HG03469 (cell line): ENCODE results near the gene CFAP251.
A peak's percentile ranks its signal among the peaks of the same experiment; 100 is the strongest.
"Not testable (repeated sequence)": the region's sequence is repeated elsewhere in the genome, so short reads cannot be mapped to it uniquely, and the experiment has no call there.

ENCODE experiments used
- ATAC-seq: cut with Tn5 transposase; IDR thresholded peaks from one replicate; pipeline ENCODE4 v1.9.1; 2021; ENCODE audit warnings: mild to moderate bottlenecking, moderate library complexity, moderate number of reproducible peaks; ENCODE audit not compliant: unreplicated experiment

The CFAP251 gene

DNA sequence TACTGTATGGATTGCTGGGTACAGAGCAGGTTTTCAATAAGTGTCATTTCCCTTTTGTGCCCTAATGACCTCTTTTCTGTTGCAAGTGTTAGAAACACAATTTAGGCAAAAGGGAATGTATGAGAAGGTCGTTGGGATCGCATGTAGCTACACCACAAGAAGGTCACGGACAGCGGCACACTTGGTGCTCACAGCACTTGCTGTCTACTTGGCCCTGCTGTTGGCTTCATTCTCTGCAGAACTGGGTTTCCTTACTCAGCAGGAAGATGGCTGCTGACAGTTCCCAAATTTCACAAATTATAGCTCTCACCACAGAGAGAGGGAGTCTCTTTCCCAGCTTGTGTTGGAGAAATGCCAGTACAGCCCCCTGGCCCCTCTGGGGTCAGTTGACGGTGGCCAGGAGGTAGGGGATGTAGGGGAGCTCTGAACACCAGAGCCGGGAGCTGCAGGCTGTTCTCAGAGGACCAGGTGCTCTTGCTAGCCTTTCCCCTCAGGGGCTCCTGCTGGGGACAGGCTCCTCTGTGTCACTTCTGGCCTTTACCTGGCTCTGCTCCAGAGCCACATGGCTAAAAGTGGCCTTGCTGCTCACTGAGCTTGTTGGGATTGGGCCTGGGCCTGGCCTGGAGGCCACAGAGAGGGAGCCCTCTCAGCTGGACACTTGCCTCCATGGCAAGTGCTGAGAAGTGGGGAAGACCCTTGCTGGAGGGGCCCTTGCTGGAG lies 52.3 kb downstream of the CFAP251 start:
- ATAC-seq: no peak

DNA sequence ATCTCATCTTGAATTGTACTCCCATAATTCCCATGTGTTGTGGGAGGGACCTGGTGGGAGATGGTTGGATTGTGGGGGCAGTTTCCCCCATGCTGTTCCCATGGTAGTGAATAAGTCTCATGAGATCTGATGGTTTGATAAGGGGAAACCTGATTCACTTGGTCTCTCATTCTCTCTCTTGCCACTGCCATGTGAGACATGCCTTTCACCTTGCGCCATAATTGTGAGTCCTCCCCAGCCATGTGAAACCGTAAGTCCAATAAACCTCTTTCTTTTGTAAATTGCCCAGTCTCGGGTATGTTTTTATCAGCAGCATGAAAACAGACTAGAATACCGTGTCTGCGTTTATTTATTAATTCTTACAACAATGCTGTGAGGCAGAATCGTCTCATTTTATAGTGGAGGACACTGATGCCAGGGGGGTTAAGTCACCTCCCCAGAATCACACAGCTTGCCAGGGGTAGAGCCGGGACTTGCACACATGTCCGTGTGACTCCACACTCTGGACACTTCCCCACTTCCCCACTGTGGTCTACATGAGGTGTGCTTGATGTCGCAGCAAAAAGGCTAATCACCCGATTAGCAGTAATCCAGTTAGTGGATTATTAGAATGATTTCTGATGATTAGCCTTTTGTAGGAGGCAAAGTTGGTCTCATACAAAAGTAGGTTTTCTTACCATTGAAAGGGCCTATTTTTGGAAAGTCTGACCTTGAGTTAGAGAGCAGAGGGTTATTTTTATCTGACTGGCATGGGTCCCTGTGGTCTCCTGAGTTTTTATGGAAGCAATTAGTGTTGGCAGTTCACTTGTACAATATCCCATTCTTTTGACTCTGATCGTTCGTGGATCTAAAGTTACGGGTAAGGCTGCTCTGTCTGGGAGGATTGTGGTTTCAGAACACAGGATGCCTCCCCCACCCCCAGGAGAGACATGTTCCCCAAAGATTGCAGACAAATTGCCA lies 55.9 kb downstream of the CFAP251 start:
- ATAC-seq: no peak

DNA sequence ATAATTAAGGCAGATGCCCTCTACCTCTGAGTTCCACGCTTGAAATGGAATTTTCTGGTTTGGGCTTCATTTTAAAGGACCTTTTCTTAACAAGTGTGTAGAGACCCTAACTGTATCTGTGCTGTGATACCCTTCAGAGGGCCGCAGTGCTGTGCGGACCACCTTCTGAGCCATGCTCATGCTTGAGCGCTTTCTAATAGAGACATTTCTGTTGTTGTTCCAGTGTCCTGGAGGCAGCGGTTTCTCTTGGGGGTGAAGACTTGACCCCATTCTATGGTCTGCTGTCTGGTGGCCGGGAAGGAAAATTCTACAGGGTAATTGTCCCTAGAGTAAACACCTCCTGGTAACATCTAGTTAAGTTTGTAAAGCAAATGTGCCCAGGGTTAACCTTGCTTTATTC lies 56.6 kb downstream of the CFAP251 start:
- ATAC-seq: no peak

DNA sequence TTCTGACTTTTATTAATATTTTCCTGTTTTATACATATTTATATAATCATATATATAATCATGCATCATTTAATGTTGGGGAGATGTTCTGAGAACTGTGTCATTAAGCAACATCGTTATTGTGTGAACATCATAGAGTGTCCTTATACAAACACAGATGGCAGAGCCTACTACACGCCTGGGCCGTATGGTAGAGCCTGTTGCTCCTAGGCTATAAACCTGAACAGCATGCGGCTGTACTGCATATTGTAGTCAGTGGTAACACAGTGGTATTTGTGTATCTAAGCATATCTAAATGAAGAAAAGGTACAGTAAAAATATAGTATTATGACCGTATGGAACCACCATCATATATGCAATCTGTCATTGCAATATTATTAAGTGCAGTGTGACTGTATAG lies 58.6 kb downstream of the CFAP251 start:
- no peak for ATAC-seq

DNA sequence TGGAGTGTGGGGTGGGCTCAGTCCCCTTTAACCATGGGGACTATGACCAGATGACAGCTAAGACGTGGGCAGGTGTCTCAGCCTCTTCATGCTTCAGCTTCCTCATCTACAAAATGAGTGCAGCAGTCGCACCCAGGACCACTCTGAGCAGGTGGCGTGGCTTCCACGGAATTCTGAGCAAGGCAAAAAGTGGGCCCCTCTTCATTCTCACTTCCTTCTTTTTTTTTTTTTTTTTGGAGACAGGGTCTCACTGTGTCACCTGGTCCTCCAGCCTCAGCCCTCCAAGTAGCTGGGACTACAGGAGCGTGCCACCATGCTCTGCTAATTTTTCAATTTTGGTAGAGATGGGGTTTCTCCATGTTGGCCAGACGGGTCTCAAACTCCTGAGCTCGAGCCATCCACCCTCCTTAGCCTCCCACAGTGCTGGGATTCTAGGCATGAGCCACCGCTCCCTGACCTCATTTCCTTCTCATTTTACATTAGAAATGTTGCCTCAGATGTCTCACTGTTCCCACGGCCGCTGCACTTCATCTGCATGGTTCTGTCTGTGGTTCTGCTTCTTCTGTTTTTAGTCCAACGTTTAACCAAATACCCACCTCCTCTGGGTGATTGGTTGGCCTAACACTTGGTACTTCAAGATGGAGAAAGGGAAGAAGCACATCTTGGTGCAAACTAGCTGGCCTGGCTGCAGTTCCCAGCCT lies 61.9 kb downstream of the CFAP251 start:
- no peak for ATAC-seq

DNA sequence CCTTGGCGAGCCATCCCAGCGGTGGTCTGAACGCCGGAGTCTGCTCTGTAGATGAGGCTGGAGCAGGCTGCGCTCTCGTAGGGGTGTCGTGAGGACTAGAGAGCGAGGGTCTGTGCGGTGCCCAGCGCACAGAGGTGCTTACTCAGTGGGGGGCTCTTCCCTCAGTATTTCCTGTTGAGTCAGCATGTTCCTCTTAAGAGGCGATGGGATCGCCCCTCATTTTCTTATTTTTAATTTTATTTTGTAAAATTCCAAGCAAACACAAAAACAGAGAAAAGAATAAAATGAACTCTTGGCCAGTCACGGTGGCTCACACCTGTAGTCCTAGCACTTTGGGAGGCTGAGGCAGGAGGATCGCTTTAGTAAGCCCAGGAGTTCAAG lies 62.5 kb downstream of the CFAP251 start:
- no peak for ATAC-seq

DNA sequence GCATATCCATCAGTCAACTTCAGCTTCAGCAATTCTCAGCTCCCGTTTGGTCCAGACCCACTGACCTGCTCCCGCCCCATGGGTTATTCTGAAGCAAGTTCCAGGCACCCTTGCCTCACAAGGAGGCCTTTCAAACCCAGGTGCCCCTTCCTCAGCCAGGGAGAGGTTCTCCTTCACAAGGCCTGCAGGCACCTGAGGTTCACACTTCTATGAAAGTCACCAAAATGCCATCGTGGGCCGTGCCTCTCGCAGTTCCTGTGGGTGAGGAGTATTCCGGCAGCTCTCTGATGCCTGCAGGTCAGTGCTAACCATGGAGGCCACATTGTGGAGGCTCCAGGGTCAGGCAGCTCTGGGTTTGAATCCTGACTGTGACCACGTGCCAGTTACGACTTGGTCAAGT lies 63.1 kb downstream of the CFAP251 start:
- no peak for ATAC-seq

DNA sequence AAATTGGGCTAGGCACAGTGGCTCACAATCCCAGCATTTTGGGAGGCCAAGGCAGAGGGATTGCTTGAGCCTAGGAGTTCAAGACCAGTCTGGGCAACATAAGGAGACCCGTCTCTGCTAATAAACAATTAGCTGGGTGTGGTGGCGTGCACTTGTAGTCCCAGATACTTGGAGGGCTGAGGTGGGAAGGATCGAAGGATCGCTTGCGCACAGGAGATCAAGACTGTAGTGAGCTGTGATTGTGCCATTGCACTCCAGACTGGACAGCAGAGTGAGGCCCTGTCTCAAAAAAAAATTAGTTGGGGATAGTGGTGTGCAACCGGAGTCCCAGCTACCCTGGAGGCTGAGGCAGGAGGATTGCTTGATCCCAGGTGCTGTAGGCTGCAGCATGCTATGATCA lies 64.6 kb downstream of the CFAP251 start:
- no peak for ATAC-seq

DNA sequence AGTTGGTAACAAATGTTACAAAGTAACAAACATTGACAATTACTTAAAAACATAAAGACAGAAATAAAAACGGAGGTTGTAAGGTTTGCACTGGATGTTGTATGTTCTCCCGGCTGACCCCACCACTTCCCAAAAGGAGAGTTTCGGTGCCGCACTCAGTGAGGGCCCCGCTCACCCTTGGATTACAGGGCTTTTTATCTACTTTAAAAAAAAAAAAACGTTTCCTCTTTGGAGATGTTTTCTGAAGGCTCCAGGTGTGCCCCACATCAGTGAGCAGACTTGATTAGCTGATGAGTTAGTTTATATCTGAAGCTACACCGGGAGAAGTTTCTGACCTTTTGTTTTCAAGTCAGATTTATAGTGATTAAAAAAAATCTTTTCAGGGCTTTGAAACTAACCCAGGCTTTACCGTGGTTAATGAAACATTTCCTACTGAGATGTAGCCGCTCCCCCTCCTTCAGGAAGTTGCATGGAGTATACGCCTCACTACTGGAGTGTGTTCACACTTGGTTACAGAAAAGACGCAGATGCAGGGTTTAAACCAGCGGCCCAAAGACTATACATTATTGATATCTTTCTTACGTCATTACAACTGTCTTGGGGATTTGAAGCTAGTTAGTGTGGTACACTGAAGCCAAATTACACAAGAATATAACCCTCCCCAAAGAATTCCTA lies 65.3 kb downstream of the CFAP251 start:
- ATAC-seq: no peak

DNA sequence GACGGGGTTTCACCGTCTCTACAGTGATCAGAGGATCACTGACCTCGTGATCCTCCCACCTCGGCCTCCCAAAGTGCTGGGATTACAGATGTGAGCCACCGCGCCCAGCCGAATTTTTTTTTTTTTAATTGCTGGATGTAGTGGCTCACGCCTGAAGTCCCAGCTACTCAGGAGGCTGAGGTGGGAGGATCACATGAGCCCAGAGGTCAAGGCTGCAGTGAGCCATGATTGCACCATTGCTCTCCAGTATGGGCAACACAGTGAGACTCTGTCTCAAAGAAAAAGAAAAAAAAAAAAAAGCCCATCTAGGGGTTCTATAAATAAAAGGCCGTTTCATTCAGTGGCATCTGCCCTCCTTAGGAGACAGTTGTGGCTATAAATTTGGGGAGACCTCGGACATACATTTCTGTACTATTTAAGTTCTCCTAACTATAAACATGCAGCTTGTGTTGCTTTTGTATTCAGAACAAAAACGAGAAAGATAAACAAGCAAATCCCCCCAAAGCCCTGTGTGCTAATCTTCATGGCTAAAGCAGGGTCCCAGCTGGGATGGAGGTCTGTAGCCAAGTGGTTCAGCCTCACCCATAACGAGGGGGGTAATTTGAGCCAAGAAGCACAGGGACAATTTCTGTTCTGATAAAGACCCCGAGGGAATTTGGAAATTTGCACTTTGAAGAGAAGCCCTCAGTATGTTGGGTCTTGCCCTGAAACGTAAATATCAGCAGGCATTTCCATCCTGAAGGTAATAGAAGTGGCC lies 68.3 kb downstream of the CFAP251 start:
- no peak for ATAC-seq

DNA sequence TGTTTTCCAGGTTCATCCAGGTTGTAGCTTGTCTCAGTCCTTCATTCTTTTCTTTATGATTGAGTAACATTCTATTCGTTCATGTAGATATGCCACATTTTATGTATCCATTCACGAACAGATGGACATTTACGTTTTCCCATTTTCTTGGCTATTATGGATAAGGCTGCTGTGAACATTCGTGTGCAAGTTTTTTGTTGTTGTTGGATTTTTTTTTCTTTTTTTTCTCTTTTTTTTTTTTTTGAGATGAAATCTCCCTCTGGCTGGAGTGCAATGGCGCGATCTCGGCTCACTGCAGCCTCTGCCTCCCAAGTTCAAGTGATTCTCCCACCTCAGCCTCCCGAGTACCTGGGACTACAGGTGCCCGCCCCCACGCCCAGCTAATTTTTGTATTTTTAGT lies 70.1 kb downstream of the CFAP251 start:
- not testable (repeated sequence) for ATAC-seq

DNA sequence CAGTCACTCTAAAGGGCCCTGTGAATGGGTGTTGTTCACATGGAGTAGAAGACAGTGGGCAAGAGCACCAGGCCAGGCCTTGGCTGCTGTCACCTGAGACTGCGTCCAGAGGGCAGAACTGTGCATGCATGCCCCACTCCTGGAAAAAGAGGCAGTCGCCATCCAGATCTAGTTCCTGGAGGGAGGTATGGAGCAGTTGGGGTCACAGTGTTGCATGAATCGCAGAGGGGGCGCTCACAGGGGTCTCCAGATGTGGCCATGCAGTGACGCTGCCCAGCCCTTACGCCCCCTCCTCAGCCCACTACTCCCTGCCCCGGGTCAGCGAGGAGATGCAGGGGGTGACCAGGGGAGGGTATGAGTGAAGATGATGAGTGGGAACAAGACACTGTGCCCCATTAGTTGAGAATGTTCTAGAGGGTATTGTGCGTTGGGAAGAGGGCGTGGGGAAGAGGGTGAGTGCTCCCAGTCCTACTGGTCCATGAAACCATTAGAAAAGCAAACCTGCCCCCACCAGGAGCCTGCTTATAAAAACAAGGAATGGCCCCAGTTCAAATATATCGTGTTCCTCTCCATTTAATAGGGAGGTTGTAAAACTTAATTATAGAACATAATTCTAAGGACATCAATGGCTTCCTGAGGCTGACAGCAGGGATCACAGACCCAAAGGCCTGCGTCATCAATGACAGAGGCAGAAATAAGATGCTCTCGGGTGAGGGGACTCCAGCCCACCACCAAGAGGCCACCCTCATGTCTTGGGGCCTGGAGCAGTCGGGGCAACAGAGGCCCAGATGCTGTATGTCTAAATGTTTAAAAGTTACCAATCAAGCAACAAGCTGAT lies 71.1 kb downstream of the CFAP251 start:
- ATAC-seq: no peak

DNA sequence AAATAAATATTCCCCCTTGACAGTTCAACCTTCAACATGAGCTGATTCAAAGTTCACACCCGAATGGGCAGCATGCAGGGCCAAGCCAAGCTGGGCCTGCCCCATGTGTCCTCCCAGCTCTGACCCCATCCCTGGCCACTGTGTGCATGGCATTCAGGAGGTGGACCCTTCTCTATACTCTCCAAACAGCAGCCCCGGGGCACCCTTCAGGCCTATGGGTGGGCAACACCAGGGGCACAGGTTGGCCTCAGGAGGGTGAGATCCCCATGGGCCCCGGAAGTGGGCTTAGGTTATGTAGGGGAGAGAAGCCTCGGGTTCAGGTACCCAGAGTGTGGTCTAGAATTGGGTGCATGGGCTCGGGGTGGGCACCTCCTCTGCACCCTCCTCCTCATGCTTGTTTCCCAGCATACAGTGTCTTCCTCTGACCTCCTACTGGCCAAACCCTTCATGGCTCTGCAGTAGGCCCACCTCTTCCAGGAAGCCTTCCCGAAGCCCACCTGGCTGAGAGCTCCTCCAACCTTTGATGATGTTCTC lies 71.8 kb downstream of the CFAP251 start:
- ATAC-seq: no peak

DNA sequence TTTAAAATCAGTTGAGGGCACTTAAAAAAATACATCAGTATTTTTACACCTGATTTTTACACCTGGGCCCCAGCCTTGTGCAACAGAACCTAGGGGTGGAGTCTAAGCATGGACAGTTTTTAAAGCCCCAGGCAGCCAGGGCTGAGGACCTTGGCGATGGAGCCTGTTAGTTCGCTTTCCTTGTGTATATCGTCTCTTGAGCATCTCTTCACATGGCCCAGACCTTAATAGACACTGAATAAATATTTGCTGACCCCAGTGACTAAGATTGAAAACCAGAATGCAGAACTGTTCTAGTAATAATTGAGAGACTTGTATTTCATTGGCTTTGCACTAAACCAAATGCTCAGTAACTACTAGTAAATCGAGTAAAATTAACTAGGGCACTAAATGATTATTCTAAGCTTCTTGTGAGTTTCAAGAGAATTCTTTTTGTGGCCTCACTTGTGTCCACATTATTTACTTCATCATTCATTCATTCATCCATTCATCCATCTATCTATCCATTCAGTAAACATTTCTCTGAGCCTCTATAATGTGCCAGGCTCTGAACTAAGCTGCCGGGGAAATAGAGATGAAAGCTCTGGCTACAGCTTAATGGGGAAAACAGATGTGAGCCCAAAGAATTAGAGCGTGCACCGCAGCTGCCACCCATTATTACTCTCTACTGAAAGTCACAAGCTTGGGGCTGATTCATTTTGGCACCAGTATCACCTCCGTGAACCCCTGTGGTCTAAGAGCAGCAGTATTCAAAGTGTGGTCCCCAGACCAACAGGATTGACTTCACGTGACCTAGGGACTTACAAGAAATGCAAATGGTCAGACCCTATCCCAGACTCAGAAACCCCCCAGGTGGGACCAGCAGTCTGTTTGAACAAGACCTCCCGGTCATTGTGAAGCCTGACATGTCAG lies 72.6 kb downstream of the CFAP251 start:
- peak; percentile 44 for ATAC-seq

DNA sequence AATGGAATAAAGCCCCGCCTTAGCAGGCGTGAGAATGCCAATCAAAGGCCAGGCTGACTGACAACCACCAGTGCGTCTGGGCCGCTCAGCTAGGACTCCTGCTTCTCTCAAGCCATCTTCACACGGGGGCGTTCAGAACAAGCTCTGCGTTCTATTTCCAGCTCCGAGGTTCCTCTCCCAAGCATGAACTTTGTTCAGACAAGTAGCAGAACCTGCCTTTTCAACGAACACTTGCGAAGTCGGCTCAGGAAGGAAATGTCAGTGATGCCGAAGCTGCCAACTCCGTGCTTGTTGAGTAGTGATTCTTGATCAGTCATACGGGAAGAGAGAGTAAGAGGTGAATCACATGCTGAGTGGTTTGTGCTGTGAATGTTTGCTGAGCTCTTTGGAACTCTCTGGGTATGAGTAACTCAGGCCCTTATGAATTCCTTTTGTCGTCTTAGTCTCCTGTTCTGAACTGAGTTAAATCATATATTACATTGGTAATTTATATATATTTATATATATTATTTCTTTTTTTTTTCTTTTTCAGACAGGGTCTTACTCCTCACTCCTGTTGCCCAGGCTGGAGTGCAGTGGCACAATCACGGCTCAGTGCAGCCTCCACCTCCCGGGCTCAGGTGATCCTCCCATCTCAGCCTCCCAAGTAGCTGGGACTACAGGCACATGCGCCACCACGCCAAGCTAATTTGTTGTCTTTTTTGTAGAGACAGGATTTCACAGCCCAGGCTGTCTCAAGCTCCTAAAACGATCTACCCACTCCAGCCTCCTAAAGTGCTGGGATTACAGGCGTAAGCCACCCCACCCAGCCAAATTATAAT lies 73.9 kb downstream of the CFAP251 start:
- peak; percentile 66 for ATAC-seq

DNA sequence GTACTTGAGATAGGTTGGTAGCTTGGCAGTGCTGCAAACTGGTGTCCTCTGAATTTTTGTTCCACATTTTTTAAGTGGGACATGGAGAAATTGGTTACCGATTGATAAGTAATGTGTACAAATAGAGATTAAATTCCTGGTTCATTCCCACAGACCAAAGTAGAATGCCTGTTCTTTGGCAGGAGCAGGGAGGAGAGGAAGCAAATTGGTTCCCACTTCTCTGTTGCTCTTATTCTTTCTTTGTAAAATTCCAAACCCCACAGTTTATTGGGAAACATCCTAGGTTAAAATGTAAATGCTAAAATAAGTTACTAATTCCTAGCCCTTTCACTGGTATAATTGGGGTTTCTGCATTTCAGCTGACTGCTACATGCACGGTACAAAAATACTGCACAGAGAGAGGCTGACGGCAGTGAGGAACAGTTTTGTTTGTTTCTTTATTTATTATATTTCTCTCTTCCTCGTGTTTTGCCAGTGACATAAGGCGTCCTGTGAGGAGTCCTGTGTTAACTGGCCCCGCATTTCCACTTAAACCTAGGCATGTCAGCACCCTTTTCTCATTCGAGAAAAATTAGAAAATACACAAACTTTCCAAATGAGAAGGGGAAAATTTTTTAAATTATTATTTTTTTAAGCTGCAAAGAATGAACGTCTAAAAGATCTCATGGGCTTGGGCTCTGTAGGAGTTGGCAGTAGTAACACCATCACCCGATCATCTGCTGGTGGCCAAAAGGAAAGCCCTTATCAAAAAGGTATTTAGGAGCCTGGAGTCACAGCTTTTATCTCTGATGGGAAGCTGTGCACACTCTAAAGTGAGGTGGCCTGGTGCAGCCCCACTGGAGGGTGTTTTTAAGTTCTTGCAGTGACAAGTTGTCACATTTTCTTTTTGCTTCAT lies 77.9 kb downstream of the CFAP251 start:
- ATAC-seq: no peak
